Endodermal cell (in vitro differentiated cells): Measurements from ENCODE around the gene CFAP107. TPM values are rescaled to one million over a fixed set of nuclear protein-coding genes. Genes with fewer than 3 reads are reported as not detected.
"Not testable (repeated sequence)": the region's sequence is repeated elsewhere in the genome, so short reads cannot be mapped to it uniquely, and the experiment has no call there.

Experiments
- DNase-seq: peaks from one replicate; pipeline ENCODE4 v3.0.0-alpha.2; 2017
- H3K27ac ChIP-seq: 2 replicates; pipeline ENCODE4 v1.5.1; 2013; ENCODE audit warnings: mild to moderate bottlenecking, low read depth, low read length, moderate library complexity
- H3K27me3 ChIP-seq: 2 replicates; pipeline ENCODE4 v1.6.1; 2013; ENCODE audit warnings: mild to moderate bottlenecking, low read length, moderate library complexity; ENCODE audit not compliant: insufficient read depth, control insufficient read depth, poor library complexity, severe bottlenecking
- H3K36me3 ChIP-seq: 2 replicates; pipeline ENCODE4 v1.7.0; 2013; ENCODE audit warnings: mild to moderate bottlenecking, low read length, moderate library complexity; ENCODE audit not compliant: control insufficient read depth, insufficient read depth
- H3K4me1 ChIP-seq: one replicate; pipeline ENCODE4 v1.7.0; 2013; ENCODE audit warnings: low read length; ENCODE audit not compliant: control insufficient read depth, insufficient read depth
- H3K4me3 ChIP-seq: 2 replicates; pipeline ENCODE4 v1.5.1; 2013; ENCODE audit warnings: mild to moderate bottlenecking, low read length, moderate library complexity
- H3K9ac ChIP-seq: 2 replicates; pipeline ENCODE4 v1.6.1; 2013; ENCODE audit warnings: mild to moderate bottlenecking, low read length, moderate library complexity; ENCODE audit not compliant: poor library complexity, severe bottlenecking; ENCODE audit errors: extremely low read depth
- H3K9me3 ChIP-seq: 2 replicates; pipeline ENCODE4 v1.6.1; 2013; ENCODE audit warnings: mild to moderate bottlenecking, low read length, moderate library complexity; ENCODE audit not compliant: control insufficient read depth
- H3K27ac Mint-ChIP-seq: 2 replicates; pipeline ENCODE4 v1.8.0; 2020; ENCODE audit warnings: mixed read lengths
- H3K27me3 Mint-ChIP-seq: 2 replicates; pipeline ENCODE4 v1.8.0; 2021; ENCODE audit warnings: mild to moderate bottlenecking, mixed read lengths; ENCODE audit not compliant: insufficient read depth
- H3K36me3 Mint-ChIP-seq: 2 replicates; pipeline ENCODE4 v1.8.0; 2020; ENCODE audit warnings: low read depth, mixed read lengths
- H3K4me1 Mint-ChIP-seq: 2 replicates; pipeline ENCODE4 v1.8.0; 2020; ENCODE audit warnings: mixed read lengths
- H3K4me3 Mint-ChIP-seq: 2 replicates; pipeline ENCODE4 v1.8.0; 2020; ENCODE audit warnings: mild to moderate bottlenecking, moderate library complexity, mixed read lengths
- H3K9me3 Mint-ChIP-seq: 2 replicates; pipeline ENCODE4 v1.8.0; 2020; ENCODE audit warnings: mild to moderate bottlenecking, mixed read lengths
- CTCF ChIP-seq: fragments of 200-600 bp; sonication (generic); conservative IDR thresholded peaks from 2 replicates; pipeline ENCODE4 v1.5.0; 2021; ENCODE audit warnings: antibody characterized with exemption, mild to moderate bottlenecking
- WGBS, 2 experiments: methylation state at CpG; one replicate each; pipeline versions ENCODE4 v1.1.5 to v1.1.7; 2013; ENCODE audit warnings: missing lambda C conversion rate in 2 of 2, mixed read lengths in 1 of 2; ENCODE audit not compliant: insufficient coverage in 1 of 2, insufficient read length in 1 of 2; 5-methylcytosine and 5-hydroxymethylcytosine counted together
- total RNA-seq, 2 donors: library from RNA; stranded (reverse); fragmentation: NEBNext Ultra II Directional in 1 of 2; extraction: Animal tissue kit (Norgen Biotek cat#: 25700) in 1 of 2; gene quantifications; 2 replicates in 1 of 2; 3 replicates in 1 of 2; pipeline ENCODE4 v1.2.1, GENCODE V29; 2021

The CFAP107 gene
- total RNA-seq, 2 donors from 2014 or later, result not detected

- peaks cover 17% of the 10 kb centered on the region for H3K9me3 ChIP-seq
- H3K9ac ChIP-seq, H3K4me3 ChIP-seq, H3K4me3 Mint-ChIP-seq, H3K36me3 Mint-ChIP-seq, H3K4me1 ChIP-seq, H3K36me3 ChIP-seq, H3K27me3 ChIP-seq, H3K27ac ChIP-seq, H3K4me1 Mint-ChIP-seq, H3K27me3 Mint-ChIP-seq, H3K27ac Mint-ChIP-seq: not testable (repeated sequence)
- TF ChIP-seq CTCF, result peak; percentile 53
- 52% methylated on average over 6 of the region's 7 CpGs; no CpG with 5 or more reads in 1 of the 2 experiments for WGBS, 2 experiments
- peak; percentile 59 for DNase-seq
- H3K9me3 Mint-ChIP-seq, result peaks cover 37% of the 10 kb centered on the region
These were observed 37.8 kb downstream of the CFAP107 start for GRCh38 chr1:12783783-12784182.

- H3K4me1 Mint-ChIP-seq, H3K36me3 ChIP-seq, H3K27me3 Mint-ChIP-seq, H3K4me3 Mint-ChIP-seq, H3K4me1 ChIP-seq, H3K27me3 ChIP-seq, H3K4me3 ChIP-seq, H3K36me3 Mint-ChIP-seq, H3K27ac ChIP-seq, H3K9ac ChIP-seq, H3K27ac Mint-ChIP-seq: not testable (repeated sequence)
- H3K9me3 ChIP-seq, result peaks cover 17% of the 10 kb centered on the region
- H3K9me3 Mint-ChIP-seq, result peaks cover 39% of the 10 kb centered on the region
- WGBS, 2 experiments, result 80 to 82% methylated on average over 4 to 7 of the region's 8 CpGs
- DNase-seq, result peak; percentile 48
These were observed 38.7 kb downstream of the CFAP107 start for GRCh38 chr1:12784729-12785128.

DNA sequence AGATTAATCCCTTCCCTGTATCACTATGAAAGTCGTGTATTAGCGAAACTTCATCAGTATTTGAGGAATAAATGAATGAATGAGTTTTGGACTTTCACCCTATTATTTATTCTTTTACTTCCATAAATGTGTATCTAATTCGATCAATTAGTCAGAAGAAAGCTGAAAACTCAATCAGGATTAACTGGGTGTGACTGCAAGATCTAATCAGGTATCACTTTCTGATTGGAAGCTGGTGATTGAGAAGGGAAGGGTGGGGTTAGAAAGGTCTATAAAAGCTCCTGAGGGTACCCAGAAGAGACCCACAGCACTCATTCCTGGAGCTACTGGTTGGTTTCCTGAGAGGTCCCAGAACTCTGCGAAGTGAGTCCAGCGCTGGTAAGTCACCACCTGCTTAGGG lies 45.1 kb downstream of the CFAP107 start, which contains the start of gene PRAMEF1:
PRAMEF1 (plus strand) TSS at position 301 of the 400 bp plus-strand sequence. CDS start 1,831 bp downstream, outside the sequence.
- H3K27ac ChIP-seq, H3K27me3 Mint-ChIP-seq, H3K4me1 Mint-ChIP-seq, H3K4me1 ChIP-seq, DNase-seq, H3K4me3 ChIP-seq, H3K27ac Mint-ChIP-seq, H3K36me3 Mint-ChIP-seq, H3K27me3 ChIP-seq, H3K9me3 ChIP-seq, H3K9ac ChIP-seq, H3K36me3 ChIP-seq, H3K4me3 Mint-ChIP-seq: not testable (repeated sequence)
- H3K9me3 Mint-ChIP-seq, result peaks cover 36% of the 10 kb centered on the region
- whole genome bisulfite sequencing, 2 experiments, result 100% methylated on average over 2 of the region's 5 CpGs; no CpG with 5 or more reads in 1 of the 2 experiments

GRCh38 chr1:12798911-12799310 lies 52.9 kb downstream of the CFAP107 start:
- 40 to 62% methylated on average over 1 to 4 of the region's 4 CpGs for WGBS, 2 experiments

More at GRCh38 chr1:12798911-12799310, 52.9 kb downstream of the CFAP107 start:
- Histone ChIP-seq H3K4me3 (no peak overlapping the region), H3K9ac (no peak overlapping the region), H3K4me1 (no peaks in the 10 kb centered on the region), H3K27me3 (no peaks in the 10 kb centered on the region), H3K27ac (no peak overlapping the region), H3K36me3 (no peaks in the 10 kb centered on the region), H3K9me3 (peaks cover 10% of the 10 kb centered on the region)
- Mint-ChIP-seq H3K27ac (no peak overlapping the region), H3K4me3 (no peak overlapping the region), H3K9me3 (peaks cover 53% of the 10 kb centered on the region), H3K4me1 (no peaks in the 10 kb centered on the region), H3K36me3 (no peaks in the 10 kb centered on the region), H3K27me3 (no peaks in the 10 kb centered on the region)
- no peak for DNase-seq
- no peak for TF ChIP-seq CTCF
